Ascending aorta (tissue), 2 donors: ENCODE results near the gene XYLT1. TPM values are rescaled to one million over a fixed set of nuclear protein-coding genes. Genes with fewer than 3 reads are reported as not detected.
A peak's percentile ranks its signal among the peaks of the same experiment; 100 is the strongest.

Experiments
- DNase-seq, 2 donors: peaks; one replicate each; pipeline ENCODE4 v3.0.0-alpha.2; 2019; ENCODE audit warnings: low spot score in 2 of 2
- H3K27ac ChIP-seq, 2 donors: fragments of 200-600 bp; sonication (generic); one replicate each; pipeline ENCODE4 v1.5.1; 2016 to 2017; ENCODE audit warnings: mild to moderate bottlenecking in 1 of 2
- H3K27me3 ChIP-seq: fragments of 200-600 bp; sonication (generic); one replicate; pipeline ENCODE4 v1.5.1; 2017
- H3K36me3 ChIP-seq, 2 donors: fragments of 200-600 bp; sonication (generic); one replicate each; pipeline ENCODE4 v1.5.1; 2016
- H3K4me1 ChIP-seq, 2 donors: fragments of 200-600 bp; sonication (generic); one replicate each; pipeline ENCODE4 v1.5.1; 2016 to 2017; ENCODE audit warnings: mild to moderate bottlenecking in 1 of 2
- H3K4me3 ChIP-seq, 2 donors: fragments of 200-600 bp; sonication (generic); one replicate each; pipeline ENCODE4 v1.5.1; 2016 to 2017; ENCODE audit warnings: mild to moderate bottlenecking in 1 of 2
- H3K9me3 ChIP-seq, 2 donors: fragments of 200-600 bp; sonication (generic); one replicate each; pipeline ENCODE4 v1.5.1; 2016
- intact Hi-C: fragments of 100-400 bp; cut with DNase I; formaldehyde crosslinking; loops from one replicate; pipeline ENCODE4 v1.15.1; 2023
- total RNA-seq: library from RNA; depleted of rRNA; stranded (reverse); fragments of >200 nt; gene quantifications from one replicate; pipeline ENCODE4 v1.1.0, GENCODE V29; 2016
- TF ChIP-seq, protein P1 (sequence below), 3 experiments: fragments of 200-600 bp in 2 of 3; fragments of 450-650 bp in 1 of 3; sonication (generic) in 2 of 3; IDR thresholded peaks; one replicate each; pipeline ENCODE4 v1.5.1; 2016 to 2019; ENCODE audit warnings: antibody characterized with exemption in 3 of 3, mild to moderate bottlenecking in 1 of 3, moderate library complexity in 1 of 3

Gene XYLT1
- total RNA-seq, 1 donor from 2014 or later: 6.7 TPM

DNA sequence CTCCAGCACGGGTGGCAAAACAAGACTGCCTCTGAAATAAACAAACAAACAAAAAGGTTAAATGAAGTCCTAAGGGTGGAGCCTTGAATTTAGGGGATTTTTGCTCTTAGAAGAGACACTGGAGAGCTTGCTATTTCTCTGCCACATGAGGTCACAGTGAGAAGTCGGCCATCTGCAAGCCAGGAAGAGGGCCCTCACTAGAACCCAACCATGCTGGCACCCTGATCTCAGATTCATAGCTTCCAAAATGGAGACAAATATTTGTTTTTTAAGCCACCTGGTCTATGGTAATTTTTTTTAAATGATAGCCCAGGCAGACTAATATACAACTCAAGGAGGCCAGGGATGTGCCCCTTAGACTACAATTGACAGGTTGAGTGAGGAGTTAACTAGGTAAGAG, 255.5 kb downstream of the XYLT1 start:
- Histone ChIP-seq H3K27ac (no peak overlapping the region), H3K27me3 (no peaks in the 10 kb centered on the region), H3K36me3 (no peaks in the 10 kb centered on the region), H3K4me3 (no peak overlapping the region), H3K9me3 (peaks cover 0 to 5% of the 10 kb centered on the region in 2 donors), H3K4me1 (no peaks in the 10 kb centered on the region)
- TF ChIP-seq, protein P1, sequence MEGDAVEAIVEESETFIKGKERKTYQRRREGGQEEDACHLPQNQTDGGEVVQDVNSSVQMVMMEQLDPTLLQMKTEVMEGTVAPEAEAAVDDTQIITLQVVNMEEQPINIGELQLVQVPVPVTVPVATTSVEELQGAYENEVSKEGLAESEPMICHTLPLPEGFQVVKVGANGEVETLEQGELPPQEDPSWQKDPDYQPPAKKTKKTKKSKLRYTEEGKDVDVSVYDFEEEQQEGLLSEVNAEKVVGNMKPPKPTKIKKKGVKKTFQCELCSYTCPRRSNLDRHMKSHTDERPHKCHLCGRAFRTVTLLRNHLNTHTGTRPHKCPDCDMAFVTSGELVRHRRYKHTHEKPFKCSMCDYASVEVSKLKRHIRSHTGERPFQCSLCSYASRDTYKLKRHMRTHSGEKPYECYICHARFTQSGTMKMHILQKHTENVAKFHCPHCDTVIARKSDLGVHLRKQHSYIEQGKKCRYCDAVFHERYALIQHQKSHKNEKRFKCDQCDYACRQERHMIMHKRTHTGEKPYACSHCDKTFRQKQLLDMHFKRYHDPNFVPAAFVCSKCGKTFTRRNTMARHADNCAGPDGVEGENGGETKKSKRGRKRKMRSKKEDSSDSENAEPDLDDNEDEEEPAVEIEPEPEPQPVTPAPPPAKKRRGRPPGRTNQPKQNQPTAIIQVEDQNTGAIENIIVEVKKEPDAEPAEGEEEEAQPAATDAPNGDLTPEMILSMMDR (IDR thresholded peaks at IDR 0.05): no peak
- no peak for DNase-seq
- intact Hi-C loops: no loop called here

DNA sequence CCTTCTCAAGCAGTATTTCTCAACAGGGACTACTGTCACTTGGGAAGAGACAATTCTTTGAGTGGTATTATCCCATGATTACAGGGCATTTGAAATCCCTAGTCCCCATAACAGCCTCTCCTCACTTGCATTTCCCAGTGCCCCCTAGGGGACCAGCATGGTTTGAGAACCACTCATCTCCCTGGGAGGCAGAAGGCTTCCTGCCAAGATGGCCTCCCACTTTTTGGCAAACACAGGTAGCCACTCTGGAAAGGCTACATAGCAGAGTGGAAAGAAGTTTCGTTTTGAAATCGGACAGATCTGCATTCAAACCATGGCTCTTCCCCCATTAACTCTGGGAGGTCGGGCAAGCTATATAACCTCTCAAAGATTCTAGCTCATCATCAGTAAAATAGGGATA, 256.8 kb downstream of the XYLT1 start:
- H3K9me3 ChIP-seq: peaks cover 0 to 5% of the 10 kb centered on the region in 2 donors
- no peak for DNase-seq
- intact Hi-C loops: no loop called here
- H3K27ac ChIP-seq: no peak overlapping the region
- H3K27me3 ChIP-seq: no peaks in the 10 kb centered on the region
- TF ChIP-seq, protein P1 (IDR thresholded peaks at IDR 0.05): no peak
- no peaks in the 10 kb centered on the region for H3K36me3 ChIP-seq
- H3K4me1 ChIP-seq: no peaks in the 10 kb centered on the region
- H3K4me3 ChIP-seq: no peak overlapping the region

DNA sequence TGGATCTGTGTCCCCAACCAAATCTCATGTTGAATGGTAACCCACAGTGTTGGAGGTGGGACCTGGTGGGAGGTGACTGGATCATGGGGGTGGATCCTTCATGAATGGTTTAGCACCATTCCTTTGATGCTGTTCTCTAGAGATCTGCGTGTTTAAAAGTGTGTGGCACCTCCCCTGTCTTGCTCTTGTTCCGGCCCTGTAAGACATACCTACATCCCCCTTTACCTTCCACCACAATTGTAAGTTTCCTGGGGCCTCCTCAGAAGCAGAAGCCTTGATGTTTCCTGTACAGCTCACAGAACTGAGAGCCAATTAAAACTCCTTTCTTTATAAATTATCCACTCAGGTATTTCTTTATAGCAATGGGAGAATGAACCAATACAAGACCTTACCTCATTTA, 257.7 kb downstream of the XYLT1 start:
- Histone ChIP-seq H3K27ac (no peak overlapping the region), H3K4me1 (no peaks in the 10 kb centered on the region), H3K27me3 (no peaks in the 10 kb centered on the region), H3K36me3 (no peaks in the 10 kb centered on the region), H3K9me3 (peaks cover 0 to 5% of the 10 kb centered on the region in 2 donors), H3K4me3 (no peak overlapping the region)
- intact Hi-C loops: no loop called here
- no peak for DNase-seq
- TF ChIP-seq, protein P1 (IDR thresholded peaks at IDR 0.05): no peak

DNA sequence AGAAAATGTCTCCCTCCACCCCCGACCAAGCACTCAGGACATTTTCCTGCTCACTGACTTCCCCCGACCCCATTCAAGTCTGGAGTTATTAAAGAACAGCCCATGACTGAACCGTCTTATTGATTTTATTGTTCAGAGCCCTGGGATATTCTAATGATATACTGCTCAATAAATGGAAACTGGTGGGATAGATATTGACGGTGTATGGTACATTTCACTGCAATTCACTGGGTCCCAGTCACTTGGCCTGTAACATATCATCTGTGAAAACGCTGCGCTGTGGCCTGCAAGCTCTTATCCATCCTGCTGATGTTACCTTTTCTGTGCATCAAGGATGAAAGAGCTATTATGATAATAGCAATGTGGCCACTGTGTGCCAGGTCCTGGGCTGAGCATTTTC, 258.2 kb downstream of the XYLT1 start:
- intact Hi-C loops: no loop called here
- no peaks in the 10 kb centered on the region for H3K36me3 ChIP-seq
- DNase-seq: no peak
- TF ChIP-seq, protein P1 (IDR thresholded peaks at IDR 0.05): no peak
- no peaks in the 10 kb centered on the region for H3K27me3 ChIP-seq
- H3K4me3 ChIP-seq: no peak overlapping the region
- H3K4me1 ChIP-seq: no peaks in the 10 kb centered on the region
- no peak overlapping the region for H3K27ac ChIP-seq
- peaks cover 0 to 5% of the 10 kb centered on the region in 2 donors for H3K9me3 ChIP-seq

DNA sequence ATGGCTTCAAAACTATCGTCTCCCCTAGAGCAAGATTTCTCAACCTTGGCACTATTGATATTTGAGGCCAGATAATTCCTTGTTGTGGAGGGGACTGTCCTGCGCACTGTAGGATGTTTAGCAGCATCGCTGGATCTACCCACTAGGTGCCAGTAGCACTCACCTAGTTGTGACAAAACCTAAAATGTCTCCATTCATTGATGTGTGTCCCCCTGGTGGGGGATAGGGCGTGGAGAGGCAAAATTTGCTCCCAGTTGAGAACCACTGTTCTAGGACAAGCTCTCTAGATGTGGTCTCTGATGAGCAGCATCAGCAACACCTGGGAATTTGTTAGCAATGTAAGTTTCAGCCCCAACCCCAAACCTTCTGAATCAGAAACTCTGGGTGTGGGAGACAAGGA, 259.0 kb downstream of the XYLT1 start:
- Histone ChIP-seq H3K27ac (no peak overlapping the region), H3K4me1 (no peaks in the 10 kb centered on the region), H3K4me3 (no peak overlapping the region), H3K36me3 (no peaks in the 10 kb centered on the region), H3K9me3 (peaks cover 0 to 5% of the 10 kb centered on the region in 2 donors), H3K27me3 (no peaks in the 10 kb centered on the region)
- TF ChIP-seq, protein P1 (IDR thresholded peaks at IDR 0.05): peak in 1 of 3 experiments; percentile 13
- intact Hi-C loops: no loop called here
- DNase-seq: no peak

DNA sequence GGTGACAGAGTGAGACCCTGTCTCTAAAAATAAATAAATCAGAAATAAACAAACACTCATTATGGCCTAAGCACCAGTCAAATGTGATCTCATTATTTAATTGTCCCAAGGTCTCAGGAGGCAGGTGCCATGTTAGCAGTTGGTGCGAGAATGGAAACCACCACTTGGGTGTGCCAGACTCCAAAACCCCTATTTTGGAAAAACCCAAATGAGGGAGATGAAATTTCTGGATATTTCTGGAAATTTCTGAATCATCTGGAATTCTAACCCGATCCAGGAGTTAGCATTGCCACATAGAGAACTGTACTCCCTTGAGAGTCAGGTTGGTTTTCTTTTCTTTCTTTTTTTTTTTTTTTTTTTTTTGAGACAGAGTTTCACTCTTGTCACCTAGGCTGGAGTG, 264.0 kb downstream of the XYLT1 start:
- intact Hi-C loops: loop anchor here (5.0 kb wide), 1 partner anchor 261 kb away; no protein-coding TSS in a partner anchor
- no peaks in the 10 kb centered on the region for H3K36me3 ChIP-seq
- TF ChIP-seq, protein P1 (IDR thresholded peaks at IDR 0.05): peak in 1 of 3 experiments; percentile 16
- no peak for DNase-seq
- H3K9me3 ChIP-seq: no peaks in the 10 kb centered on the region
- no peaks in the 10 kb centered on the region for H3K4me1 ChIP-seq
- no peak overlapping the region for H3K27ac ChIP-seq
- no peaks in the 10 kb centered on the region for H3K27me3 ChIP-seq
- no peak overlapping the region for H3K4me3 ChIP-seq
